Heart left ventricle (tissue), 13 donors: ENCODE results near the gene CNBD2.
"Not testable (repeated sequence)": the region's sequence is repeated elsewhere in the genome, so short reads cannot be mapped to it uniquely, and the experiment has no call there.

Experiments used
- POLR2A ChIP-seq, 2 donors: fragments of 450-650 bp; IDR thresholded peaks; one replicate each; pipeline ENCODE4 v1.6.1; 2017; ENCODE audit warnings: antibody characterized with exemption in 2 of 2, mild to moderate bottlenecking in 2 of 2, moderate library complexity in 2 of 2
- TF ChIP-seq, protein P1 (sequence below), 12 donors: fragments of 200-600 bp; sonication (generic) in 4 of 12; IDR thresholded peaks; one replicate each; pipeline versions ENCODE4 v1.5.0 to v1.8.0; 2018 to 2022; ENCODE audit warnings: antibody characterized with exemption in 12 of 12, mild to moderate bottlenecking in 5 of 12
- donor health status: ischemic (EF 13 %, LVEDD 7.1; RV severe dilation, severe dysfunction).
- donor health status: DM: no; HTN: yes; CAD: no.
- donor health status: DM: no; HTN: no; CAD: no.
- donor health status: ischemic (EF 25% LVEDD 6.9; RV normal size, moderate dysfunction).
- donor health status: ischemic (EF 25% LVEDD 5.7; RV mildly dilated, moderate dysfunction).
- donor health status: ischemic (EF 35%, LVEDD 5.7; RV mildly dilated, moderate dysfunction).
- donor health status: nonischemic (EF 11% LVEDD 7.7; RV severe dilation, severe dysfunction).
- donor health status: DM: yes; HTN: yes; CAD: no.
- donor health status: PGD.
- donor health status: ischemic (EF 29% LVEDD 5.4; RV normal size, mild dysfunction).
- donor health status: nonischemic (EF 23%, LVEDD 6.1; RV moderate dilation, normal function).

DNA sequence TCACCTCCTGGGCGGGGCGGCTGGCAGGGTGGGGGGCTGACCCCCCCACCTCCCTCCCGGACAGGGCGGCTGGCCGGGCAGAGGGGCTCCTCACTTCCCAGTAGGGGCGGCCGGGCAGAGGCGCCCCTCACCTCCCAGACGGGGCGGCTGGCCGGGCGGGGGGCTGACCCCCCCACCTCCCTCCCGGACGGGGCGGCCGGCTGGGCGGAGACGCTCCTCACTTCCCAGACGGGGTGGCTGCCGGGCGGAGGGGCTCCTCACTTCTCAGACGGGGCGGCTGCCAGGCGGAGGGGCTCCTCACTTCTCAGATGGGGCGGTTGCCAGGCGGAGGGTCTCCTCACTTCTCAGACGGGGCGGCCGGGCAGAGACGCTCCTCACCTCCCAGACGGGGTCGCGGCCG lies 32.9 kb downstream of the CNBD2 start:
- TF ChIP-seq, protein P1, sequence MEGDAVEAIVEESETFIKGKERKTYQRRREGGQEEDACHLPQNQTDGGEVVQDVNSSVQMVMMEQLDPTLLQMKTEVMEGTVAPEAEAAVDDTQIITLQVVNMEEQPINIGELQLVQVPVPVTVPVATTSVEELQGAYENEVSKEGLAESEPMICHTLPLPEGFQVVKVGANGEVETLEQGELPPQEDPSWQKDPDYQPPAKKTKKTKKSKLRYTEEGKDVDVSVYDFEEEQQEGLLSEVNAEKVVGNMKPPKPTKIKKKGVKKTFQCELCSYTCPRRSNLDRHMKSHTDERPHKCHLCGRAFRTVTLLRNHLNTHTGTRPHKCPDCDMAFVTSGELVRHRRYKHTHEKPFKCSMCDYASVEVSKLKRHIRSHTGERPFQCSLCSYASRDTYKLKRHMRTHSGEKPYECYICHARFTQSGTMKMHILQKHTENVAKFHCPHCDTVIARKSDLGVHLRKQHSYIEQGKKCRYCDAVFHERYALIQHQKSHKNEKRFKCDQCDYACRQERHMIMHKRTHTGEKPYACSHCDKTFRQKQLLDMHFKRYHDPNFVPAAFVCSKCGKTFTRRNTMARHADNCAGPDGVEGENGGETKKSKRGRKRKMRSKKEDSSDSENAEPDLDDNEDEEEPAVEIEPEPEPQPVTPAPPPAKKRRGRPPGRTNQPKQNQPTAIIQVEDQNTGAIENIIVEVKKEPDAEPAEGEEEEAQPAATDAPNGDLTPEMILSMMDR (IDR thresholded peaks at IDR 0.05) = not testable (repeated sequence)
- TF ChIP-seq POLR2A (IDR thresholded peaks at IDR 0.05) = not testable (repeated sequence)
